GM12874 (cell line): ENCODE measurements around the gene TRPC4.

Experiments
- CTCF ChIP-seq: IDR thresholded peaks from 2 replicates; pipeline ENCODE4 v1.5.1; 2011; ENCODE audit warnings: low read depth, mild to moderate bottlenecking, control low read depth, low read length, moderate library complexity; ENCODE audit not compliant: insufficient read depth

TRPC4 gene

GRCh38 chr13:37645181-37645740 lies 224.3 kb downstream of the TRPC4 start:
- TF ChIP-seq CTCF = no peak

GRCh38 chr13:37641391-37641790 lies 228.2 kb downstream of the TRPC4 start:
- TF ChIP-seq CTCF = no peak

GRCh38 chr13:37640499-37640898 lies 229.1 kb downstream of the TRPC4 start:
- TF ChIP-seq CTCF = no peak

- no peak for TF ChIP-seq CTCF
Measured at GRCh38 chr13:37636701-37637100, 232.9 kb downstream of the TRPC4 start.

- TF ChIP-seq CTCF = no peak
Measured at GRCh38 chr13:37632294-37632693, 237.3 kb downstream of the TRPC4 start.

- TF ChIP-seq CTCF = no peak
Measured at GRCh38 chr13:37627428-37627827, 242.1 kb downstream of the TRPC4 start.

GRCh38 chr13:37621811-37622361 lies 247.7 kb downstream of the TRPC4 start:
- no peak for TF ChIP-seq CTCF
